GM12878 (cell line): Measurements from ENCODE around the gene DIP2B. TPM values are rescaled to one million over a fixed set of nuclear protein-coding genes. Genes with fewer than 3 reads are reported as not detected.

Experiments
- ATF7 ChIP-seq: fragments of 450-650 bp; IDR thresholded peaks from 2 replicates; pipeline ENCODE4 v1.6.1; 2016; ENCODE audit warnings: low read depth, mild to moderate bottlenecking
- BHLHE40 ChIP-seq, 2 experiments: fragments of 450-650 bp in 1 of 2; IDR thresholded peaks; 2 replicates each; pipeline ENCODE4 v1.6.1; 2011 to 2017; ENCODE audit warnings: low read depth in 2 of 2, borderline replicate concordance in 1 of 2, improper control_type of control experiment in 1 of 2, low read length in 1 of 2, mild to moderate bottlenecking in 1 of 2
- HCFC1 ChIP-seq: fragments of 150-350 bp; IDR thresholded peaks from 2 replicates; pipeline ENCODE4 v1.6.1; 2014; ENCODE audit warnings: low read length
- MEF2A ChIP-seq: IDR thresholded peaks from 2 replicates; pipeline ENCODE4 v1.6.1; 2011; ENCODE audit warnings: low read depth, mild to moderate bottlenecking, low read length, moderate library complexity; ENCODE audit not compliant: insufficient read depth
- MLLT1 ChIP-seq: fragments of 450-650 bp; IDR thresholded peaks from 2 replicates; pipeline ENCODE4 v1.6.1; 2016; ENCODE audit warnings: mild to moderate bottlenecking
- NBN ChIP-seq: fragments of 450-650 bp; IDR thresholded peaks from 2 replicates; pipeline ENCODE4 v1.6.1; 2016
- NFYB ChIP-seq: IDR thresholded peaks from 2 replicates; pipeline ENCODE4 v1.6.1; 2011; ENCODE audit warnings: low read depth, mild to moderate bottlenecking, low read length, improper control_type of control experiment, moderate library complexity; ENCODE audit not compliant: insufficient read depth
- POLR2AphosphoS5 ChIP-seq: IDR thresholded peaks from 2 replicates; pipeline ENCODE4 v1.6.1; 2011; ENCODE audit warnings: mild to moderate bottlenecking, low read length, inconsistent platforms
- RAD21 ChIP-seq: IDR thresholded peaks from 2 replicates; pipeline ENCODE4 v1.6.1; 2011; ENCODE audit warnings: mild to moderate bottlenecking, low read depth, low read length, moderate library complexity; ENCODE audit not compliant: insufficient read depth
- SMC3 ChIP-seq: IDR thresholded peaks from 2 replicates; pipeline ENCODE4 v1.6.1; 2011; ENCODE audit warnings: low read length, improper control_type of control experiment, borderline replicate concordance
- SRF ChIP-seq, 2 experiments: IDR thresholded peaks; 2 replicates each; pipeline ENCODE4 v1.6.1; 2011; ENCODE audit warnings: low read depth in 2 of 2, low read length in 2 of 2, mild to moderate bottlenecking in 1 of 2, moderate library complexity in 1 of 2
- SUPT20H ChIP-seq: IDR thresholded peaks from 2 replicates; pipeline ENCODE4 v1.6.1; 2011; ENCODE audit warnings: low read depth, mild to moderate bottlenecking, low read length, moderate library complexity, borderline replicate concordance; ENCODE audit not compliant: control insufficient read depth
- TAF1 ChIP-seq: IDR thresholded peaks from 2 replicates; pipeline ENCODE4 v1.6.1; 2011; ENCODE audit warnings: mild to moderate bottlenecking, low read depth, low read length, borderline replicate concordance
- TBL1XR1 ChIP-seq: IDR thresholded peaks from 2 replicates; pipeline ENCODE4 v1.6.1; 2012; ENCODE audit warnings: low read depth, low read length, improper control_type of control experiment
- ZBED1 ChIP-seq: IDR thresholded peaks from 2 replicates; pipeline ENCODE4 v1.6.1; 2016; ENCODE audit warnings: borderline replicate concordance
- ZBTB40 ChIP-seq: fragments of 450-650 bp; IDR thresholded peaks from 2 replicates; pipeline ENCODE4 v1.6.1; 2016; ENCODE audit warnings: mild to moderate bottlenecking, moderate library complexity, borderline replicate concordance
- ZNF217 ChIP-seq: fragments of 450-650 bp; IDR thresholded peaks from 2 replicates; pipeline ENCODE4 v1.6.1; 2017; ENCODE audit warnings: antibody characterized with exemption, mild to moderate bottlenecking
- polyA plus RNA-seq, 11 experiments: library from polyadenylated mRNA; depleted of rRNA in 4 of 11; unstranded in 6 of 11; stranded (reverse) in 5 of 11; fragments of >200 nt; fragmentation: Nextera tagmentation in 4 of 11; fragmentation: Illumina TruSeq in 1 of 11; extraction: Ambion mirVana in 4 of 11; extraction: Trizol in 1 of 11; gene quantifications; 1 replicate in 1 of 11; 2 replicates in 10 of 11; pipeline versions ENCODE4 v1.2.1 to v1.2.3, GENCODE V29; 2011 to 2016; ENCODE audit warnings: inconsistent platforms in 2 of 11, missing spikeins in 2 of 11, low read depth in 1 of 11
- total RNA-seq, 4 experiments: library from RNA; depleted of rRNA in 3 of 4; stranded (reverse); fragments of >200 nt in 3 of 4; fragmentation: Illumina TruSeq in 1 of 4; extraction: Trizol in 1 of 4; gene quantifications; 2 replicates each; pipeline versions ENCODE4 v1.2.1 to v1.2.3, GENCODE V29; 2013 to 2021
- TF ChIP-seq, protein P1 (sequence below): fragments of 450-650 bp; IDR thresholded peaks from 2 replicates; pipeline ENCODE4 v1.6.1; 2018; ENCODE audit warnings: mild to moderate bottlenecking, low read depth, moderate library complexity; ENCODE audit not compliant: partially characterized antibody
- TF ChIP-seq, protein P2 (sequence below): fragments of 450-650 bp; IDR thresholded peaks from 2 replicates; pipeline ENCODE4 v1.6.1; 2017; ENCODE audit warnings: mild to moderate bottlenecking, low read depth, inconsistent platforms; ENCODE audit not compliant: poor library complexity, severe bottlenecking

The DIP2B gene
- total and polyA plus RNA-seq, 10 of the 15 experiments (the other 5 are each of a cell fraction or from before 2014, with no cell fraction given), result 4.5 to 30.0 (median 18.6) TPM

DNA sequence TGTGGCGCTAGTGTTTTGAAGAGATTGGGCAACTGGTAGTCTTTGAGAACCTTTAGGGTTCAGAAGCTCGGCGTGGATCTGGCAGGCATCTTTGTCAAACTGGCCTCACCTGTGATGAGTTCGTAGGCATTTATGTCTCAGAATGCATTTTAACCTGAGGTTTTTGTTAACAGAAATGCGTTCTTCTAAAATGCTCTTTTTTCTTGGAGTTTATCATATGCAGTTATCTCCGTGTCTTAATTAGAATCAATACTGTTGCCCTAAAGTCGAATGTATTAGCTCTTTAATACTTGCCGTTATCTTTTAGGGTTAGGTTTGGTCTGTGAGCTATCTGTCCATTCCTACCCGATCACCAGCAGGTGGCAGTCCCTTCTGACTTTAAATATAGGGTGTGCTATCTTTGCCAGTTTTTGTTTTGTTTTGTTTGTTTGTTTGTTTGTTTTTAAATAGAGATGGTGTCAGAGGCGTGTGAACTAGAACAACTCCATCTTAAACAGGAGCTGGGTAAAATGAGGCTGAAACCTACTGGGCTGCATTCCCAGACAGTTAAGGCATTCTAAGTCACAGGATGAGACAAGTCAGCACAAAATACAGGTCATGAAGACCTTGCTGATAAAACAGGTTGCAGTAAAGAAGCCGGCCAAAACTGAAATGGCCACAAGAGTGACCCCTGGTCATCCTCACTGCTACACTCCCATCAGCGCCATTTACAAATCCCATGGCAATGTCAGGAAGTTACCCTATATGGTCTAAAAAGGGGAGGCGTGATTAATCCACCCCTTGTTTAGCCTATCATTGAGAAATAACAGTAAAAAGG is 260.5 kb downstream of the DIP2B start (continued):
- TF ChIP-seq SMC3, result peak; percentile 41; the same call in 1 of the 2 replicates
- TF ChIP-seq SUPT20H, result no peak
- peak; percentile 44; the same call in 1 of the 2 replicates for TF ChIP-seq ATF7
- TF ChIP-seq ZNF217, result no peak
- TF ChIP-seq, protein P1, sequence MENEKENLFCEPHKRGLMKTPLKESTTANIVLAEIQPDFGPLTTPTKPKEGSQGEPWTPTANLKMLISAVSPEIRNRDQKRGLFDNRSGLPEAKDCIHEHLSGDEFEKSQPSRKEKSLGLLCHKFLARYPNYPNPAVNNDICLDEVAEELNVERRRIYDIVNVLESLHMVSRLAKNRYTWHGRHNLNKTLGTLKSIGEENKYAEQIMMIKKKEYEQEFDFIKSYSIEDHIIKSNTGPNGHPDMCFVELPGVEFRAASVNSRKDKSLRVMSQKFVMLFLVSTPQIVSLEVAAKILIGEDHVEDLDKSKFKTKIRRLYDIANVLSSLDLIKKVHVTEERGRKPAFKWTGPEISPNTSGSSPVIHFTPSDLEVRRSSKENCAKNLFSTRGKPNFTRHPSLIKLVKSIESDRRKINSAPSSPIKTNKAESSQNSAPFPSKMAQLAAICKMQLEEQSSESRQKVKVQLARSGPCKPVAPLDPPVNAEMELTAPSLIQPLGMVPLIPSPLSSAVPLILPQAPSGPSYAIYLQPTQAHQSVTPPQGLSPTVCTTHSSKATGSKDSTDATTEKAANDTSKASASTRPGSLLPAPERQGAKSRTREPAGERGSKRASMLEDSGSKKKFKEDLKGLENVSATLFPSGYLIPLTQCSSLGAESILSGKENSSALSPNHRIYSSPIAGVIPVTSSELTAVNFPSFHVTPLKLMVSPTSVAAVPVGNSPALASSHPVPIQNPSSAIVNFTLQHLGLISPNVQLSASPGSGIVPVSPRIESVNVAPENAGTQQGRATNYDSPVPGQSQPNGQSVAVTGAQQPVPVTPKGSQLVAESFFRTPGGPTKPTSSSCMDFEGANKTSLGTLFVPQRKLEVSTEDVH, result no peak
- TF ChIP-seq TAF1, result no peak
- TF ChIP-seq, protein P2, sequence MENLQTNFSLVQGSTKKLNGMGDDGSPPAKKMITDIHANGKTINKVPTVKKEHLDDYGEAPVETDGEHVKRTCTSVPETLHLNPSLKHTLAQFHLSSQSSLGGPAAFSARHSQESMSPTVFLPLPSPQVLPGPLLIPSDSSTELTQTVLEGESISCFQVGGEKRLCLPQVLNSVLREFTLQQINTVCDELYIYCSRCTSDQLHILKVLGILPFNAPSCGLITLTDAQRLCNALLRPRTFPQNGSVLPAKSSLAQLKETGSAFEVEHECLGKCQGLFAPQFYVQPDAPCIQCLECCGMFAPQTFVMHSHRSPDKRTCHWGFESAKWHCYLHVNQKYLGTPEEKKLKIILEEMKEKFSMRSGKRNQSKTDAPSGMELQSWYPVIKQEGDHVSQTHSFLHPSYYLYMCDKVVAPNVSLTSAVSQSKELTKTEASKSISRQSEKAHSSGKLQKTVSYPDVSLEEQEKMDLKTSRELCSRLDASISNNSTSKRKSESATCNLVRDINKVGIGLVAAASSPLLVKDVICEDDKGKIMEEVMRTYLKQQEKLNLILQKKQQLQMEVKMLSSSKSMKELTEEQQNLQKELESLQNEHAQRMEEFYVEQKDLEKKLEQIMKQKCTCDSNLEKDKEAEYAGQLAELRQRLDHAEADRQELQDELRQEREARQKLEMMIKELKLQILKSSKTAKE, result no peak
- no peak for TF ChIP-seq ZBED1
- TF ChIP-seq MEF2A, result no peak
- 0 out of 4 replicates have a peak, but pooled peaks of 1 of the 2 experiments have one; percentile 26 for TF ChIP-seq SRF (IDR thresholded peaks at IDR 0.05; ENCODE audit: low read depth in 2 of 2, low read length in 2 of 2)
- TF ChIP-seq BHLHE40 (IDR thresholded peaks at IDR 0.05; ENCODE audit: borderline replicate concordance in 1 of 2, low read depth in 2 of 2, low read length in 1 of 2), result no peak
- no peak for TF ChIP-seq NFYB
- no peak for TF ChIP-seq MLLT1
- TF ChIP-seq TBL1XR1, result no peak
- TF ChIP-seq ZBTB40, result no peak
- peak; percentile 74 for TF ChIP-seq RAD21
- no peak for TF ChIP-seq POLR2AphosphoS5
- peak; percentile 28; the same call in 1 of the 2 replicates for TF ChIP-seq NBN
- no peak for TF ChIP-seq HCFC1
